SJCRH30 (cell line): ENCODE measurements around the gene MVB12B. TPM values are rescaled to one million over a fixed set of nuclear protein-coding genes. Genes with fewer than 3 reads are reported as not detected.
A peak's percentile ranks its signal among the peaks of the same experiment; 100 is the strongest.

Experiments used
- DNase-seq, 2 experiments: peaks; one replicate each; pipeline ENCODE4 v3.0.0-alpha.2; 2015 to 2020
- H3K27ac ChIP-seq: fragments of 250-450 bp; sonication (Bioruptor Pico); 2 replicates; pipeline ENCODE4 v1.5.1; 2020; ENCODE audit warnings: mild to moderate bottlenecking, moderate library complexity
- H3K27me3 ChIP-seq: fragments of 250-450 bp; sonication (Bioruptor Pico); 2 replicates; pipeline ENCODE4 v1.5.1; 2020; ENCODE audit warnings: mild to moderate bottlenecking, moderate library complexity
- H3K36me3 ChIP-seq: fragments of 250-450 bp; sonication (Bioruptor Pico); 2 replicates; pipeline ENCODE4 v1.5.1; 2020; ENCODE audit warnings: mild to moderate bottlenecking, moderate library complexity
- H3K4me1 ChIP-seq: fragments of 250-450 bp; sonication (Bioruptor Pico); 2 replicates; pipeline ENCODE4 v1.5.1; 2020; ENCODE audit warnings: mild to moderate bottlenecking, moderate library complexity
- H3K4me3 ChIP-seq: fragments of 250-450 bp; sonication (Bioruptor Pico); 2 replicates; pipeline ENCODE4 v1.5.1; 2020; ENCODE audit warnings: mild to moderate bottlenecking, moderate library complexity
- H3K9me3 ChIP-seq: fragments of 250-450 bp; sonication (Bioruptor Pico); replicated peaks from 2 replicates; pipeline ENCODE4 v1.5.1; 2020; ENCODE audit warnings: mild to moderate bottlenecking, moderate library complexity
- total RNA-seq: library from RNA; depleted of rRNA; stranded (reverse); fragments of >200 nt; shearing (Covaris generic); gene quantifications from 2 replicates; pipeline ENCODE4 v1.2.3, GENCODE V29; 2014

Gene MVB12B
- total RNA-seq, 1 experiment from 2014 or later = 21.9 TPM

DNA sequence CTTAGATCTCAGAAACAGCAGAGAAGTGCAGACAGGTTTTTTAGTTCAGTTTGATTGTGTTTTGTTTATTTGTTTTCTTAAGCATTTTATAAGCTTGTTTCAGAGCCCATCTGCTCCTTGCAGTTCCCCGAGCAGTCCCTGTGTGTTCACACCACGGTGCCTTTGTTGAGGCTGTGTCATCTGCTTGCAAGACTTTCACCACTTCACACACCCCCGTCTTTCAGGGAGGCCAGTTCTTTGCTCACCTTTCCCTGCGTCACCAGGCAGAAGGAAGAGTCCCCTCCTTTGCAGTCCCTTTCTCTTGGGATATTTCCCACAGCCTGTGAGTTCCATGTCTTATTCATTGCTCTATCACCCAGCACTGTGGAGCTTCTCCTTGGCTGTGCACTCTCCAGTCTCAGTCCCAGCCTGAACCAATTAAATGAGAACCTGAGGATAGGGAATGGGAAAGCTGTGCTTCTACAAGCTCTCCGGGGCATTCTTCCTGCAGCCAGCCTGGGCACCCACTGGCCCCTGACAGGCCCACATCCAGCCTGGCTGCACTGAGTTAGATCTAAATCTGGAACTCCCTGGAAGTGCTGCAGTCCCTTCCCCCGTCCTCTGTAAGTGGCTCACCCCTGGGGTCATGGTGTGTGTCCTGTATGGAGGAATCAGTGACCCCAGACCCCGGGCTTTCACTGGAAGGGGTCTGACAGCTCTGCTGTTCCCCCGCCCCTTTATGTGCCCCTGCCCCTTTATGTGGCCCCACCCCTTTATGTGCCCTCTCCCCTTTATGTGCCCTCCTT, 5.5 kb downstream of the MVB12B start:
- peaks cover 5% of the 10 kb centered on the region; the same call in 1 of the 2 replicates for H3K4me1 ChIP-seq
- no peaks in the 10 kb centered on the region for H3K9me3 ChIP-seq

DNA sequence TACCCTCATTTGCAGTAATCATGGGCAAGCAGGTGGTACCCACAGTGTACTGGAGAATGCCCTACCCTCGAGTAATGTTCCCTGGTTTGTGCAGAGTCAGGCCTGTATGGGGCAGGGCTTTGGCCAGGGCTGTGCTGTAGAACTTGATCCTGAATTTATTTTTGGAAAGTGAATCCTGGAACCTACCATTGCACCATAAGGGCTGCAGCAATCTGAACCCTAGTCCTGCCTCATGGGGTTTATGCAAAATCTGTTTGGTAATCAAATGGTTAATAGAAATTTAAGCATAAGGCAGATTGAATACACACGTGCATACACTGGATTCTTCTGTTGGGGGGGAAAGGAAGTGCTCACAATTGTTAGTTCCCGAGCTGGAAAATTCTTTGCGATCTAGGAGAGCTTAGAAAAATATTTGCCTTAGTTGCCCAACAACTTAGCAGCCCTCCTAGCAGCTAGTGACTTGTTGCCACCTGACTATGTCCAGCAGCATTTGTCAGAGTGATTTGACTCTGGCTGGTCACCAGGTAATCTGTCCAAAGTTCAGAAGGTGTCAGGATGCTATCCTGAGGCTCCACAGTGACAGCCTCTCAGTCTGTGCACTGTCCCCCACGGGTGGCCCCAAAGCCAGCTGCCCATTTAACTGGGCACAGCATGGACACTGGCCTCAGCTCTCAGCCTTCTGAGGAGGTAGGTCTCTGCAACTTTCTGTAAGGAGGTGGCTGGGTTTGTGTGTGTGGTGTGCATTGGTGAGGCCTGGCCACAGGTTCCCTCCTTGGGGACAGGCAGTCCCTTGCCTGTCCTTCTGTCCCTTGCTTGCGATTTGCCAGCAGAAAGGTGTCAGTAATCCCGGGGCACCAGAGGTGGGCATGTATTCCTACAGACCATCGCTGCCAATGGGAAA, 8.3 kb downstream of the MVB12B start:
- H3K36me3 ChIP-seq = no peaks in the 10 kb centered on the region; the same call in 1 of the 2 replicates
- DNase-seq = no peak
- H3K4me1 ChIP-seq = no peaks in the 10 kb centered on the region; the same call in 1 of the 2 replicates
- no peak overlapping the region for H3K4me3 ChIP-seq
- no peaks in the 10 kb centered on the region for H3K27me3 ChIP-seq
- no peak overlapping the region for H3K27ac ChIP-seq
- H3K9me3 ChIP-seq = no peaks in the 10 kb centered on the region

More for the DNA sequence above, 5.5 kb downstream of the MVB12B start:
- Histone ChIP-seq H3K36me3 (no peaks in the 10 kb centered on the region; the same call in 1 of the 2 replicates), H3K27me3 (no peaks in the 10 kb centered on the region), H3K4me3 (no peak overlapping the region), H3K27ac (no peak overlapping the region)
- no peak for DNase-seq

DNA sequence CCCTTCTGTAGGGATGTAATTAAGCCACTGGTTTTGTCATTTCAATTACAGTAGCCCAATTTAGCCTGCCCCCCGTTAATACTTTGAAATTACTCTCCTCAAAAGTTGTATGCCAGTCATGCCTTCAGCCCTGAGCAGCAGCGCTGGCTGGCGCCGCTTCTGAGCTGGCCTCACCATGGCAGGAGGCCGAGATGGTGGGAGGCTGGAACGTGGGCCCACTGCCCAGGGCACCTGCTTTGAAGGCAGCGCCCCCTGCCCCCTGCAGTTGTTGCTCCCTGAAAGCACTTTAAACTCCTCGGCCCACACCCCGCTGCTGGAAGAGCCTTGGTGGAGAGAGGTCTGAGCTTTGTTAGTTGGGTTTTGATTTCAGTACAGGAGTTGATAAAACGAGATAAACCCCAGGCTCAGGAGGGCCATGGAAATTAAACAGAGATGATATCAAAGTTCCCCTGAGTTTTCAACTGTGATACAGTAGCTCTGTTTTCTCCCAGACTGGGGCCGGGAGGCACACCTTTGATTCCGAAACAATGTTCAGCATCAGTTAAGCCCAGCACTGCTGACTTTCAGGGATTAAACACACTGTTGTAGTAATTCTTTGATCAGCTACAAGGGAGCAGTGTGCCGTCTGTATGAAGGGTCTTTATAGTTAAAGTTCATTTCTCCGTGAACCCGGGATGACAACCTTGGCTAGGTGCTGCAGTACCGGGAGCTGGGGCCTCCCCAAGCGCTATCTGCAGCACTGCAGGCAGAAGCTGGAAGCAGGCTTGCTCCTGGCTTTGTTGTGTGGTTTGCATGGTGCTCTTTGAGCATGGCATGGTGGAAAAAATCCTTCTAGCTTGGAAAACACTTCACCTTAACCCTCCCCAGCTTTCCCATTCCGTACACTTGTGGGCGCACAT, 9.5 kb downstream of the MVB12B start:
- no peak overlapping the region for H3K27ac ChIP-seq
- DNase-seq = no peak
- H3K9me3 ChIP-seq = no peaks in the 10 kb centered on the region
- no peaks in the 10 kb centered on the region; the same call in 1 of the 2 replicates for H3K4me1 ChIP-seq
- no peak overlapping the region for H3K4me3 ChIP-seq
- H3K27me3 ChIP-seq = no peaks in the 10 kb centered on the region
- H3K36me3 ChIP-seq = peaks cover 9% of the 10 kb centered on the region

DNA sequence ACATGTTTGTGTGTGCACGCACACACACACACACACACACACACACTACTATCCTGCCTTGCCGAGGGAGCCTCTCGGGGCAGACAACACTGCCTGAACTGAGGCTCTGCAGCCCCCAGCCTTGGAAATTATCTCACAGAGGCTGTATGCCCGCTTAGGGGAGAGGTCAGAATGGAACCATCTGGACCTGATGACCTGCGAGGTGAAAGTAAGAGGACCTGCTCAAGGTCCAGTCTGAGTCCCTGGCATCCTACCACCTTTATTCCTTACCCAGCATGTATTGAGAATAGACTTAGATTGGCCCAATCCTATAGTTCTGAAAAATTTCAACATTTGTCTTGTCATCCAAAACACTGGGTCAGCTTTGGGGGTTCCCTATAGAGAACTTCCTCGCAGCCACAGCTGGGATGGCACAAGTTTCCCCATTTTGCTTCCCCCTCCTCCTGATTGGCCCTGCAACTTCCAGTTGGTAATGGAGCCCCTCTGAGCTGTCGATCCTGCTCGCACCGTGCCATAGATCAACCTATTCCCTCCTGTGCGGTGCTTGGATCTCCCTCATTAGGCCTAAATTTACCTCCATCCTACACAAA, 10.2 kb downstream of the MVB12B start:
- Histone ChIP-seq H3K36me3 (peaks cover 15% of the 10 kb centered on the region), H3K4me1 (no peaks in the 10 kb centered on the region; the same call in 1 of the 2 replicates), H3K27ac (no peak overlapping the region), H3K9me3 (no peaks in the 10 kb centered on the region), H3K27me3 (no peaks in the 10 kb centered on the region), H3K4me3 (no peak overlapping the region)
- no peak for DNase-seq

DNA sequence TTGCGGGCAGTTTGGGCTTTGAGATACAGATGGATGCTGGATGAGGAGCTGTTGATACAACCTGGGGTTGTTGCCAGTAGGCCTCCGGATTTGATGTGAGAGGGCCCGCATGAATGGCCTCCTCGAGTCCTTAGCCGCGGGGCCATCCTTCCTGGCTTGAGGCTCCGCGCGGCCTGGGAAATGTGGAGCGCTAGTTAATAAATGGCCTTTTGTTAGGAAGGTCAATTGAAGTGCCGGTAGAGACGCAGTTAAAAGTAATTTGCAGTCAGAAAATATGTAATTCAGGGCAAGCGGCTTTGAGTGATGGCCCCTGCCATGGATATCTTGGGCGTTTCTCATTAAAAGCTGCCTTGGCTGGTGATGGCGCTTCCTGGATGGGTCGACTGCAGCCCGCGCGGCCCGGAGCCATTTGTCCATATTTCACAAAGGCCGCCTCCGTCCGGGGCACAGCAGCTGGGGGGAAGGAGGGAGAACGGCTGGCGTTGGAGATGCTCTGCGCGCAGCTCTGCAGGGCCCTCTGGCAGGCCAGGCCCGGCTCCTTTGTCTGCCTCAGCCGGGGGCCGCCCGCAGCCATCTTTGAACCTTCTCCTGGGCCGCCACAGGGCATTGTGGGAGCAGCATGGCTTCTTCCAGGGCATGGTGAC, 11.2 kb downstream of the MVB12B start:
- Histone ChIP-seq H3K9me3 (no peaks in the 10 kb centered on the region), H3K4me3 (no peak overlapping the region), H3K27me3 (no peaks in the 10 kb centered on the region), H3K36me3 (peaks cover 15% of the 10 kb centered on the region), H3K27ac (no peak overlapping the region), H3K4me1 (no peaks in the 10 kb centered on the region; the same call in 1 of the 2 replicates)
- no peak for DNase-seq

DNA sequence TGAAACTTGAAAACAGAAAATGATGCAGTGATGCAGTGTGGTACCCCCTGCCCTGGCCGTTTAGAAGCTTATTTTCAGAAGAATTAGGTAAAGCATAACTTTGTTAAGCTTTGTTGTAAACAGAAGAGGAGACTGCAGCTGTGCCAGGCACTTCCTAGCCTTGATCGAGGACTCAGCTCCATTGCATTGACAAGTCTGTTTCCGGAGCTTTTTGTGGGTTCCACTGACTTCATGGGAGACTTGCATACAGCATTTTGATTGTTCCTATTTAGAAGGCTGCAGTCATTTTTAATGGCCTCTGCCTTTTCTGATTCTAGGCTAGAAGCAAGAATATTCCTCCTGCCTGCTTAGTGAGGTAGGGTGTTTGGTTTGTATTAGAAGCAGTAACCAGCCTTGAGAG, 12.3 kb downstream of the MVB12B start:
- Histone ChIP-seq H3K4me3 (no peak overlapping the region), H3K36me3 (peaks cover 20% of the 10 kb centered on the region), H3K27me3 (no peaks in the 10 kb centered on the region), H3K27ac (no peak overlapping the region), H3K9me3 (no peaks in the 10 kb centered on the region), H3K4me1 (no peaks in the 10 kb centered on the region; the same call in 1 of the 2 replicates)
- DNase-seq = peak in 1 of 2 experiments; percentile 18

DNA sequence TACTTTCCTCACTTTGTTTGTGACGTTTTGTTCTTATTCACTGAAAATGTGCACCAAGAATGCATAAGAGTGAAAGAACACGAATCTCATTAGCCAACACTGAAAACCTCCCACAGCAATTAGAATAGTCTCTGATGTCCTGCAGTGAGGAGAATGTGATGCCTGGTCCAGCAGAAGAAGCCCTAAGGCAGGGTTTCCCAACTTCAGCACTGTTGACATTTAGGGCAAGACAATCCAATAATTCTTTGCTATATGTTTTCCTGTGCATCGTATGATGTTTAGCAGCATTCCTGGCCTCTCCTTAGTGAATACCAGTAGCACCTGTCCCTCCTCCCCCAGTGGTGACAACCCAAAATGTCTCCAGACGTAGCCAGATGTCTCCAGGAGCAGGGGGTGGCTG, 14.8 kb downstream of the MVB12B start:
- Histone ChIP-seq H3K36me3 (peaks cover 36% of the 10 kb centered on the region), H3K27ac (no peak overlapping the region), H3K4me3 (no peak overlapping the region), H3K27me3 (no peaks in the 10 kb centered on the region), H3K4me1 (peaks cover under 1% of the 10 kb centered on the region; the same call in 1 of the 2 replicates), H3K9me3 (no peaks in the 10 kb centered on the region)
- no peak for DNase-seq

DNA sequence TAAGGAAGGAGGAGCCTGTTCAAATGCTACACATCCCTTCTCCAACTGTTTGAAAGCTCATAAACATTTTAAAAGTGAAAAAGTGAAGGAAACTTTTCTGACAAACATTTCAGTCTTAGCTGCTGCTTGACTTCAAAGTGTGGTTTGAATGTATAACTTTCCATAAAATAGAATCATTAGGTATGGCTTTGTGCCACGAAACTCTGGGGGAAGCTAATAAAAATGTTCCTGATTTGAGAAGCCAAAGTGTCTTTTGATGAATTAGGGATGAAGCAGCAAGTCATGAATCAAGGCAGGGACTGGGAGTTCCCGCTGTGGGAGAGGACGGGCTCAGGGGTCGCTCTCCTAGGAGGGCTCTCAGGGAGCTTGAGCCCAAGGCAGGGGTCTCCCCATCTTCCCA, 15.3 kb downstream of the MVB12B start:
- H3K27me3 ChIP-seq = no peaks in the 10 kb centered on the region
- DNase-seq = no peak
- no peak overlapping the region for H3K27ac ChIP-seq
- peaks cover 5% of the 10 kb centered on the region for H3K4me1 ChIP-seq
- no peak overlapping the region for H3K4me3 ChIP-seq
- peaks cover 36% of the 10 kb centered on the region for H3K36me3 ChIP-seq
- no peaks in the 10 kb centered on the region for H3K9me3 ChIP-seq

DNA sequence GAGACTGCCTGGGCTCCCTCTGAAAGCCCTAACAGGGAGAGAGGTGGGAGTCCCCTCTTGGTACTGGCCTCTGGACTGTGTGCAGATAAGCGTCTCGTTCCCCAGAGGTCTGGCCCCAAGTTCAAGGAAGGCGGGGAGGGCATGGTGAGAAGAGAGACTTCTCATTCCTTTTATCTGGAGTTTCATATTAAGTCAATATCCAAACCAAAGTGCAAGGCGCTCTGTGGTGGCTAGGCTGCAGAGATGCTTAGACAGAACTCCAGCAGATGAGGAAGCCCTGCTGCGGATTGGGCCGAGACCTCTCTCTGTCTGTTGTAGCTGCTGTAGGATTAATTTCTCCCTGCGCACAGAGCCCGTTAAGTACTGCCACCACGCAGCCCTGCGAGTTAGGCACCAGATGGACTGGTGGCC, 16.0 kb downstream of the MVB12B start:
- DNase-seq = no peak
- no peak overlapping the region for H3K27ac ChIP-seq

DNA sequence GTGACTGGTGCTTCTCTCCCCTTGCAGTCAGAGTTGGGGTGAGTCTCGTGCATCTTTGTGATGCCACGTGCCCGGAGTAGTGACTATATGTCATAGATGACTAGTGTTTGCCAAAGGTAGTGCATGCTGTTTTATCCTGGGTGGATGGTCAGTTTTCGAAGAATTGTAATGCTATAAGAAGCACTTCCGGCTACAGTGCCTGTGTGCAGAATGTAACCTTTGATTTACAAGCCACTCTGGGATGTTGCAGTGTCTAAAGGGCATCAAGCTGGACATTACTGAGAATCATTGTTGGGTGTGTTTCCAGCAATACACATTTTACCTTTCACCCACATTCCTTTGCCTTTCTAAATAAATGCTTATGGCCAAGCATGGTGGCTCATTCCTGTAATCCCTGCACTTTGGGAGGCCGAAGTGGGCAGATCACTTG, 16.7 kb downstream of the MVB12B start:
- no peak overlapping the region for H3K27ac ChIP-seq
- DNase-seq = no peak
- H3K9me3 ChIP-seq = no peaks in the 10 kb centered on the region
- no peak overlapping the region for H3K4me3 ChIP-seq
- peaks cover 36% of the 10 kb centered on the region for H3K36me3 ChIP-seq
- no peaks in the 10 kb centered on the region for H3K27me3 ChIP-seq
- H3K4me1 ChIP-seq = peaks cover 16% of the 10 kb centered on the region

More for the DNA sequence above, 16.0 kb downstream of the MVB12B start:
- H3K27me3 ChIP-seq = no peaks in the 10 kb centered on the region
- H3K36me3 ChIP-seq = peaks cover 36% of the 10 kb centered on the region
- peaks cover 12% of the 10 kb centered on the region for H3K4me1 ChIP-seq
- no peak overlapping the region for H3K4me3 ChIP-seq
- H3K9me3 ChIP-seq = no peaks in the 10 kb centered on the region

DNA sequence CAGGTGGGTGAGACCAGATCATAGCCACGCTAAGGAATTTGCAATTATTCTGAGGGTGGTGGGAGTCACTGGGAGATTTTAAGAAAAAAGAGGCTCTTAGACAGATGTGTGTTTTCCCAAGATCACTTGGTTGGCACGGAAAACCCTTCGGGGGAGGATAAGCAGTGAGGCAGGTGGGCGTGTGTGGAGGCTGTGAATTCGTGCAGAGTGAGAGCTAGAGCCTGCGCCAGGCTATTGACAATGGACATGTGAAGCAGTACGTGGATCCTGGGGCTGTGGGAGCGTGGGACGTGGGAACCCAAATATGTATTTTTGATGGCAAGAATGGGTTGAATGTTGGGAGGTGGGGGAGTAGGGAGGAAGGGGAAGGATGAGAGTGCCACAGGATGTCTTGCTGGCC, 19.4 kb downstream of the MVB12B start:
- no peak for DNase-seq
- peaks cover 35% of the 10 kb centered on the region for H3K36me3 ChIP-seq
- no peaks in the 10 kb centered on the region for H3K27me3 ChIP-seq

DNA sequence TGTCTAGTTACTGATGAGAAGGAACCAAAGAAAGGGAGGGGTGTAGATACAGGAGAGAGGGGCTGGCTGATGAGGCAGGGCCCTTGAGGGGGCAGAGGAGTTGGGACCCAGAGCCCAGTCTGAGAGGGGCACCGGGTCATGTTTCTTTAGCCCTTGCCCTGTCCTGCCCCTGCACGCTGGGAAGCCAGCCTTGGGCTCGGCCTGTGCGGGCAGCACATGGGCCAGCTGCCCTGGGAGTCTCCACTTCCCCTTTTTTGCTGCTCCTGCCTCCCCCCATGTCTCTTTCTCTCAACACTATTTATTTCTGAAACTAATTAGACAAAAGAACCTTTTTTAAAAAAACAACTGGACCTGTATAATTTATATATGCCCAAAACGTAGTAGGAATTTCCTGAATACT, 20.5 kb downstream of the MVB12B start:
- Histone ChIP-seq H3K4me1 (peaks cover 22% of the 10 kb centered on the region), H3K27ac (peak overlapping the region; percentile 53), H3K27me3 (no peaks in the 10 kb centered on the region), H3K9me3 (peaks cover 12% of the 10 kb centered on the region; the same call in 1 of the 2 replicates), H3K4me3 (no peak overlapping the region), H3K36me3 (peaks cover 31% of the 10 kb centered on the region)
- no peak for DNase-seq

More for the DNA sequence above, 19.4 kb downstream of the MVB12B start:
- Histone ChIP-seq H3K4me1 (peaks cover 22% of the 10 kb centered on the region), H3K4me3 (no peak overlapping the region), H3K9me3 (peaks cover 12% of the 10 kb centered on the region; the same call in 1 of the 2 replicates), H3K27ac (no peak overlapping the region)
